GM12865 (cell line): ENCODE measurements around the gene DPYD.

Experiments
- DNase-seq: peaks from one replicate; pipeline ENCODE4 v3.0.0; 2010; ENCODE audit warnings: low read depth
- H3K4me3 ChIP-seq: 2 replicates; pipeline ENCODE4 v1.5.1; 2011; ENCODE audit warnings: mild to moderate bottlenecking, low read depth, low read length, control low read depth
- TF ChIP-seq, protein P1 (sequence below): IDR thresholded peaks from 2 replicates; pipeline ENCODE4 v1.5.1; 2011; ENCODE audit warnings: low read length, control low read depth, low read depth, inconsistent platforms; ENCODE audit not compliant: insufficient read depth; ENCODE audit errors: missing control alignments

DPYD gene

DNA sequence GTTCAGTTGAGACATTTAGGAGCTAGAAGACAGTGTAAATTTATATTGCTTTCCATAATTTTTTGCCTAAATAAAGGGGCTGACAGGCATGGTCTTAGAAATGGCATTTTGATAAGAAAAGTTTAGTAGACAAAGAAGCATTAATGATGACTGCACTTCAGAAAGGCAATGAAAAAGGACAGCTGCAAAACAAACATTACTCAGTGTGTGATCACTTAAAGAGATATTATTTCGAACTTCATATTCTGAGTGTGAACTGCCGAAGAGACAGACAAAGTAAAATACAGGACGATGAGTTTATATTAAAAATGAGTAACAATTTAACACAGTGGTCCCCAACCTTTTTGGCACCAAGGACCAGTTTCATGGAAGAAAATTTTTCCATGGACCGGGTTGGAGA lies 243.1 kb downstream of the DPYD start:
- no peak for DNase-seq

DNA sequence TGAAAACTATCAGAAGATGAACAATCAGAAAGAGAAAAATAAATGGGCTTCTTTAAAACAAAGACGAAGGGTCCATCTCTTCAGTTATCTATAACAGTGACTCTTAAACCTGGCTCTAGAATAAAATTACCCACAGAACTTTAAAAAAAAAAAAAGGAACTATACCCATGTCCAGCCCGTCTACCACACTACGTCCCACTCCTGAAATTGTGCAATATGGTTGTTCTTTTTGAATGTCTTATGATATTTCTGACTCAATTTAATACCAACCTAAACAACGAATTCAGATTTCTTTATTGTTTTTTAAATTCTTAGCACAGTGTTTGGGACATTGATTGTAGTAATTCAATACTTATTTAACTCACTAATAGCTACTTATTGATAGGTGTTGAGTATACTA lies 246.3 kb downstream of the DPYD start:
- H3K4me3 ChIP-seq, result no peak overlapping the region
- TF ChIP-seq, protein P1, sequence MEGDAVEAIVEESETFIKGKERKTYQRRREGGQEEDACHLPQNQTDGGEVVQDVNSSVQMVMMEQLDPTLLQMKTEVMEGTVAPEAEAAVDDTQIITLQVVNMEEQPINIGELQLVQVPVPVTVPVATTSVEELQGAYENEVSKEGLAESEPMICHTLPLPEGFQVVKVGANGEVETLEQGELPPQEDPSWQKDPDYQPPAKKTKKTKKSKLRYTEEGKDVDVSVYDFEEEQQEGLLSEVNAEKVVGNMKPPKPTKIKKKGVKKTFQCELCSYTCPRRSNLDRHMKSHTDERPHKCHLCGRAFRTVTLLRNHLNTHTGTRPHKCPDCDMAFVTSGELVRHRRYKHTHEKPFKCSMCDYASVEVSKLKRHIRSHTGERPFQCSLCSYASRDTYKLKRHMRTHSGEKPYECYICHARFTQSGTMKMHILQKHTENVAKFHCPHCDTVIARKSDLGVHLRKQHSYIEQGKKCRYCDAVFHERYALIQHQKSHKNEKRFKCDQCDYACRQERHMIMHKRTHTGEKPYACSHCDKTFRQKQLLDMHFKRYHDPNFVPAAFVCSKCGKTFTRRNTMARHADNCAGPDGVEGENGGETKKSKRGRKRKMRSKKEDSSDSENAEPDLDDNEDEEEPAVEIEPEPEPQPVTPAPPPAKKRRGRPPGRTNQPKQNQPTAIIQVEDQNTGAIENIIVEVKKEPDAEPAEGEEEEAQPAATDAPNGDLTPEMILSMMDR, result no peak
- DNase-seq, result no peak

More for the DNA sequence above, 243.1 kb downstream of the DPYD start:
- no peak overlapping the region for H3K4me3 ChIP-seq
- TF ChIP-seq, protein P1, result no peak

DNA sequence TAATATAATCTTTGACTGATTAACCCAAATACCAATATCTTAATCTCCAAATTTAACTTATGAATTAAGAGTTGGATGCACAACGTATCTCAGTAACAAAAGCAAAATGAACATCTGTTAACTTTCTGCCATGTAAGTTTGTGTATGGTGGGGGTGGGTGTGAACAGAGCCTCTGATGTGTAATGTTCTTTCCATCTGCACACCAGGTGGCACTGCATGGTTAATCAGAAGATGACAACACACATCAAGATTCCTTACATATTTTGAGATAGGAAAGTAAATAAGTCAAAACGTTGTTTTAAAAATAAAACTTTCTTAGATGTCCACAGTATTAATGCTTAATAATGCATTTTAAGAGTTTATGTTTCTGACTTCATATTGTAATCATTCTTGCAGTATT lies 251.9 kb downstream of the DPYD start:
- TF ChIP-seq, protein P1, result no peak
- DNase-seq, result peak; percentile 17
- H3K4me3 ChIP-seq, result no peak overlapping the region

DNA sequence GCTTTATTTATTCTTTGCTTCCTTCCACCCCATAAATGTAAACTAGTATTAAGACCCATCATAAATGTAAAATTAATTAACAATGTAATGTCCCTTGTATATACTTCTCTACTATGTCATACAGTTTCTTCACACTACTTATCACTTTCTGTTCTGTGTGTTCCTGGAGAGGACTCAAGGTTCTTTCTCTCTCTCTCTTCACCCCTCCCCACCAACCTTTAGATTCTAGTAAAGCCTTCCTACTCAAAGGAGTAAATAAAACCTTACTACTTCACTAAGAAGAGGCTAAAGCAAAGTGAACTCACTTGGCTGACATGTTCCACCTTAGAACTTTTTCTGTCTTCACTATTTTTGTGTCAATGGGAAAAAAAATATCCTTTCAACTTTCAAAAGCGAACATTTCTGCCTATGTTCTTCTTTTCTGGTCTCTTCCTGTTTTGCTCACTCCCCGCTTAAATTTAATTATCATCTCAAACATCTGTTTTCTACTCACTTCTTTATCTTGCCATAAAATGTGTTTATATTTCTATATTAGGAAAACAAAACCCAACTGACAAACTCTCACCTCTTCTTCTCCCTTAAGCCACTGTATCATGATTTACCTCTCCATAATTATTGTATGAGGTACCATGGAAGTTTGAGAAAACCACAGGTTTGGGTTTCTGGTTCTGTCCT lies 260.3 kb downstream of the DPYD start:
- H3K4me3 ChIP-seq, result no peak overlapping the region
- TF ChIP-seq, protein P1, result no peak
- no peak for DNase-seq

DNA sequence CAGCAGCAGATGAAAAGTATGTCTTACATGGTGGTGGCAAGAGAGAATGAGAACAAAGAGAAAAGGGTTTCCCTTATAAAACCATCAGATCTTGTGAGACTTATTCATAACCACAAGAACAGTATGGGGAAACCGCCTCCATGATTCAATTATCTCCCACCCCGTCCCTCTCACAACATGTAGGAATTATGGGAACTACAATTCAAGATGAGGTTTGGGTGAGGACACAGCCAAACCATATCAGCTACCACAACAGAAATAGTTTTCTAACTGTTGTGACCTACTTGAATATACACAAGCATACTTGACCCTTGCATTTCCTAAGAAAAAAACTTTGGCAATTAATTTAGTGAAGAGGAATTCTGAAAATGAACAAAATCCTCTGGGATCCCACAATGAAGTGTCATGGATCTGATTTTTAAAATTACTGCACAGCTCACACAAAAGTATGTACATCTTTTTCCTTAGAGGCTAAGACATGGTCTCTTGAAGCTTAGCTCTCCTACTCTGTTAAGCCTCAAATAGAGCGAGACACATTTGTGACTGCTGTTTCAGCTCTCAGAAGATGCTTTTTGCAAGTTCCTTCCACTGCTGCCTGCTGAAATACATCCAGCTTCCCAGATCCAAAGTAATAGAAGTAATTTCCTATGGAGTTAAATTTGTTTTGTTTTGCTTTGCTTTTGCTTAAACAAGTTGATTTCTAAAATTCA lies 265.8 kb downstream of the DPYD start:
- TF ChIP-seq, protein P1, result no peak
- H3K4me3 ChIP-seq, result no peak overlapping the region
- no peak for DNase-seq

DNA sequence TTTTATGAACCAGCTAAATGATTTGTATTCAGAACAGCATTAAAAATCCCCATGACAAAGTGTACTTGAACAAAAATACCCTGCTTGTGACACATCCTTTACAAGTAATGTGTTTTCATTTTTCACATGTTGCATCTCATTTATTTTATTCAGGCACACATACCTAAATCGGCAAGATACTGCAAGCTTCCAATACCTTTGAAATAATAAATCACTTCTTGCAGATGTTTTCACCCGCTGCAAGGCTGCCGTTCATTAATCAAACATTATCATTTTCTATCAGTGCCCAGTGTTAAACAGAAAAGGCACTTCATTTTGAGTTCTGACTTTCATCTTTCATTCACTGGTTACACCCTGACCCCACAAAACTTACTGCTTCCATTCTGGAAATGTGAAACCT lies 269.6 kb downstream of the DPYD start:
- DNase-seq, result no peak

More for the DNA sequence above, 269.6 kb downstream of the DPYD start:
- TF ChIP-seq, protein P1, result no peak
- no peak overlapping the region for H3K4me3 ChIP-seq
